ENCODE results near the gene RNF227.

The RNF227 gene

GRCh38 chr17:7887482-7888183, 28.5 kb downstream of the RNF227 start:
- Histone ChIP-seq H3K9me3 (ENCODE audit: insufficient read depth, low read depth, low read length) (no peaks in the 10 kb centered on the region), H3K4me1 (ENCODE audit: control insufficient read depth in 1 of 2, insufficient read depth in 2 of 2, low read length in 2 of 2) (peaks cover 24 to 25% of the 10 kb centered on the region in 2 experiments), H3K23ac (ENCODE audit: low read length) (no peak overlapping the region), H3K4me3 (ENCODE audit: low read depth, low read length) (peak overlapping the region; percentile 70), H3K4me2 (ENCODE audit: low read length) (peak overlapping the region; percentile 94), H2BK5ac (ENCODE audit: low read depth, low read length, poor library complexity) (peak overlapping the region; percentile 99), H3K79me2 (ENCODE audit: control insufficient read depth, insufficient read depth, low read length, poor library complexity) (peaks cover 17% of the 10 kb centered on the region), H2BK12ac (ENCODE audit: low read length) (peak overlapping the region; percentile 43), H3K18ac (ENCODE audit: low read length) (peak overlapping the region; percentile 98), H4K8ac (ENCODE audit: low read depth, low read length) (peak overlapping the region; percentile 91), H3K27me3 (ENCODE audit: insufficient read depth, low read length) (no peaks in the 10 kb centered on the region), H3K4ac (ENCODE audit: low read depth, low read length) (peak overlapping the region; percentile 75), H3K79me1 (ENCODE audit: low read length) (peaks cover 37% of the 10 kb centered on the region), H3K27ac (ENCODE audit: low read depth, low read length) (peak overlapping the region; percentile 93), H3K36me3 (ENCODE audit: control insufficient read depth in 1 of 2, insufficient read depth in 2 of 2, low read length in 2 of 2) (peaks cover 14 to 16% of the 10 kb centered on the region in 2 experiments), H4K12ac (ENCODE audit: low read depth, low read length) (peak overlapping the region; percentile 75), H2BK120ac (ENCODE audit: insufficient read depth, low read length, poor library complexity) (peak overlapping the region; percentile 97), H3K14ac (ENCODE audit: low read length) (peak overlapping the region; percentile 91), H4K91ac (ENCODE audit: low read depth, low read length) (peak overlapping the region; percentile 100), H2AFZ (ENCODE audit: insufficient read depth, low read length, poor library complexity) (peak overlapping the region; percentile 85), H2AK5ac (ENCODE audit: low read length) (peak overlapping the region; percentile 71), H3K9ac (ENCODE audit: low read length) (peak overlapping the region; percentile 73)
- peak; percentile 78 to 83 for DNase-seq
- WGBS (ENCODE audit: extremely low coverage, insufficient coverage, insufficient read length), result 83% methylated on average over 1 of the region's 35 CpGs

GRCh38 chr17:7887038-7887481, 29.0 kb downstream of the RNF227 start:
- no CpG with 5 or more reads among the region's 8 CpGs for whole genome bisulfite sequencing (ENCODE audit: extremely low coverage, insufficient coverage, insufficient read length)
- Histone ChIP-seq H3K27ac (ENCODE audit: low read depth, low read length) (peak overlapping the region; percentile 85), H2BK12ac (ENCODE audit: low read length) (peak overlapping the region; percentile 27), H3K9ac (ENCODE audit: low read length) (no peak overlapping the region), H3K4me1 (ENCODE audit: control insufficient read depth in 1 of 2, insufficient read depth in 2 of 2, low read length in 2 of 2) (peaks cover 24 to 27% of the 10 kb centered on the region in 2 experiments), H3K4ac (ENCODE audit: low read depth, low read length) (peak overlapping the region; percentile 16), H3K36me3 (ENCODE audit: control insufficient read depth in 1 of 2, insufficient read depth in 2 of 2, low read length in 2 of 2) (peaks cover 14 to 17% of the 10 kb centered on the region in 2 experiments), H4K8ac (ENCODE audit: low read depth, low read length) (peak overlapping the region; percentile 49), H2BK120ac (ENCODE audit: insufficient read depth, low read length, poor library complexity) (peak overlapping the region; percentile 13), H2BK5ac (ENCODE audit: low read depth, low read length, poor library complexity) (peak overlapping the region; percentile 32), H3K14ac (ENCODE audit: low read length) (peak overlapping the region; percentile 86), H4K91ac (ENCODE audit: low read depth, low read length) (peak overlapping the region; percentile 89), H3K27me3 (ENCODE audit: insufficient read depth, low read length) (no peaks in the 10 kb centered on the region), H2AK5ac (ENCODE audit: low read length) (no peak overlapping the region), H3K79me1 (ENCODE audit: low read length) (peaks cover 37% of the 10 kb centered on the region), H2AFZ (ENCODE audit: insufficient read depth, low read length, poor library complexity) (no peak overlapping the region), H3K9me3 (ENCODE audit: insufficient read depth, low read depth, low read length) (no peaks in the 10 kb centered on the region), H3K18ac (ENCODE audit: low read length) (no peak overlapping the region), H3K4me2 (ENCODE audit: low read length) (peak overlapping the region; percentile 94), H4K12ac (ENCODE audit: low read depth, low read length) (no peak overlapping the region), H3K23ac (ENCODE audit: low read length) (no peak overlapping the region), H3K4me3 (ENCODE audit: low read depth, low read length) (no peak overlapping the region), H3K79me2 (ENCODE audit: control insufficient read depth, insufficient read depth, low read length, poor library complexity) (peaks cover 17% of the 10 kb centered on the region)
- DNase-seq, result peak in 1 of 2 donors; percentile 54

- Histone ChIP-seq H4K91ac (ENCODE audit: low read depth, low read length) (peak overlapping the region; percentile 89), H3K4ac (ENCODE audit: low read depth, low read length) (peak overlapping the region; percentile 48), H3K23ac (ENCODE audit: low read length) (no peak overlapping the region), H3K79me2 (ENCODE audit: control insufficient read depth, insufficient read depth, low read length, poor library complexity) (peaks cover 17% of the 10 kb centered on the region), H2BK120ac (ENCODE audit: insufficient read depth, low read length, poor library complexity) (peak overlapping the region; percentile 13), H3K18ac (ENCODE audit: low read length) (peak overlapping the region; percentile 92), H3K27ac (ENCODE audit: low read depth, low read length) (peak overlapping the region; percentile 85), H3K79me1 (ENCODE audit: low read length) (peaks cover 37% of the 10 kb centered on the region), H2AFZ (ENCODE audit: insufficient read depth, low read length, poor library complexity) (no peak overlapping the region), H4K8ac (ENCODE audit: low read depth, low read length) (peak overlapping the region; percentile 49), H3K9me3 (ENCODE audit: insufficient read depth, low read depth, low read length) (no peaks in the 10 kb centered on the region), H3K9ac (ENCODE audit: low read length) (peak overlapping the region; percentile 42), H3K14ac (ENCODE audit: low read length) (peak overlapping the region; percentile 86), H2AK5ac (ENCODE audit: low read length) (peak overlapping the region; percentile 38), H3K4me3 (ENCODE audit: low read depth, low read length) (peak overlapping the region; percentile 78), H2BK12ac (ENCODE audit: low read length) (peak overlapping the region; percentile 27), H3K27me3 (ENCODE audit: insufficient read depth, low read length) (no peaks in the 10 kb centered on the region), H3K36me3 (ENCODE audit: control insufficient read depth in 1 of 2, insufficient read depth in 2 of 2, low read length in 2 of 2) (peaks cover 15 to 18% of the 10 kb centered on the region in 2 experiments), H4K12ac (ENCODE audit: low read depth, low read length) (no peak overlapping the region), H3K4me2 (ENCODE audit: low read length) (peak overlapping the region; percentile 94), H2BK5ac (ENCODE audit: low read depth, low read length, poor library complexity) (peak overlapping the region; percentile 32), H3K4me1 (ENCODE audit: control insufficient read depth in 1 of 2, insufficient read depth in 2 of 2, low read length in 2 of 2) (peaks cover 24 to 28% of the 10 kb centered on the region in 2 experiments)
- DNase-seq, result peak in 1 of 2 donors; percentile 28
- no CpG with 5 or more reads among the region's 30 CpGs for WGBS (ENCODE audit: extremely low coverage, insufficient coverage, insufficient read length)
These were observed 29.7 kb downstream of the RNF227 start for GRCh38 chr17:7886227-7887037.
